Activated naive CD4-positive, alpha-beta T cell treated with anti-CD3 and anti-CD28 coated beads, Interleukin-2, amount 10 ng/mL, durations not matched to agents 7 days and 5 days (primary cell): ENCODE results near the gene JCAD.
"Not testable (repeated sequence)": the region's sequence is repeated elsewhere in the genome, so short reads cannot be mapped to it uniquely, and the experiment has no call there.

ENCODE experiments used
- CTCF ChIA-PET: fragments of 350-600 bp; sonication (Branson Sonifier 250); formaldehyde crosslinking; loops from one replicate; lab custom pipeline; 2021; ENCODE audit warnings: antibody characterized with exemption; lab: Charles Lee
- DNase-seq: peaks from one replicate; pipeline ENCODE4 v3.0.0-alpha.2; 2020
- H3K27ac Mint-ChIP-seq: one replicate; pipeline ENCODE4 v1.8.0; 2021; ENCODE audit warnings: mild to moderate bottlenecking, moderate library complexity, mixed read lengths
- H3K27me3 Mint-ChIP-seq: one replicate; pipeline ENCODE4 v1.8.0; 2021; ENCODE audit warnings: mild to moderate bottlenecking, mixed read lengths
- H3K36me3 Mint-ChIP-seq: one replicate; pipeline ENCODE4 v1.8.0; 2021; ENCODE audit warnings: mixed read lengths
- H3K4me1 Mint-ChIP-seq: one replicate; pipeline ENCODE4 v1.8.0; 2021; ENCODE audit warnings: mixed read lengths
- H3K4me3 Mint-ChIP-seq: one replicate; pipeline ENCODE4 v1.8.0; 2021; ENCODE audit warnings: mild to moderate bottlenecking, moderate library complexity, mixed read lengths
- H3K9me3 Mint-ChIP-seq: one replicate; pipeline ENCODE4 v1.8.0; 2021; ENCODE audit warnings: mixed read lengths

The JCAD gene

GRCh38 chr10:30014511-30014910 lies 44.9 kb downstream of the JCAD start:
- CTCF ChIA-PET: interaction anchor here (1.3 to 1.8 kb wide), 2 partner anchors 12 to 13 kb away, joined by 3 to 12 read pairs; no protein-coding TSS in a partner anchor

DNA sequence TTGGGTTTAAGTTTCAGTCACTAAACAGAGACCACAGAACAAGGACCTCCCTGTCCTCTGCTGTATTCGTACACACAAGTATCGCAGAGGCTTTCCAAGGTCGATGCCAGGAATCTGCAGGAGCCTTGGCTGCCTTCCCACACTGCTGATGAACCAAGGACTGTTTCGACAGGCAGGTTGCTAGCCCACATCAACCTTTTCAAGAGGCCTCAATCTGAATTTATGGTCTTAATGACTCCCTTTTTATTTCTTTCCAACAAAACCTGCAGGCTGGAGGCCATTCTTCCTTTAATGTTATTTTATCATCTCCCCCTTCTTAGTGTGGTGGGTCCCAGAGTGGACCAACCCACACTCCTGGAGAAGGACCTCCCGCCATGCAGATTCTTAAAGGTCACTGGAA lies 45.6 kb downstream of the JCAD start:
- Mint-ChIP-seq H3K36me3 (no peaks in the 10 kb centered on the region), H3K27me3 (peaks cover 68% of the 10 kb centered on the region), H3K4me1 (no peaks in the 10 kb centered on the region), H3K9me3 (no peaks in the 10 kb centered on the region), H3K27ac (no peak overlapping the region), H3K4me3 (no peak overlapping the region)
- no peak for DNase-seq
- CTCF ChIA-PET: interaction anchor here (1.8 kb wide), 1 partner anchor 12 kb away, joined by 12 read pairs; no protein-coding TSS in a partner anchor

More at GRCh38 chr10:30014511-30014910, 44.9 kb downstream of the JCAD start:
- DNase-seq: no peak
- Mint-ChIP-seq H3K27me3 (peaks cover 70% of the 10 kb centered on the region), H3K36me3 (no peaks in the 10 kb centered on the region), H3K9me3 (no peaks in the 10 kb centered on the region), H3K4me3 (no peak overlapping the region), H3K27ac (no peak overlapping the region), H3K4me1 (no peaks in the 10 kb centered on the region)

GRCh38 chr10:30011956-30012647 lies 47.3 kb downstream of the JCAD start:
- no peak overlapping the region for H3K4me3 Mint-ChIP-seq
- H3K27ac Mint-ChIP-seq: no peak overlapping the region
- H3K9me3 Mint-ChIP-seq: no peaks in the 10 kb centered on the region
- CTCF ChIA-PET: interaction anchor here (0.8 to 2.6 kb wide), 6 partner anchors 9 to 229 kb away, joined by 3 to 13 read pairs (median 4); no protein-coding TSS in a partner anchor
- no peaks in the 10 kb centered on the region for H3K36me3 Mint-ChIP-seq
- DNase-seq: no peak
- H3K27me3 Mint-ChIP-seq: peaks cover 66% of the 10 kb centered on the region
- H3K4me1 Mint-ChIP-seq: no peaks in the 10 kb centered on the region

DNA sequence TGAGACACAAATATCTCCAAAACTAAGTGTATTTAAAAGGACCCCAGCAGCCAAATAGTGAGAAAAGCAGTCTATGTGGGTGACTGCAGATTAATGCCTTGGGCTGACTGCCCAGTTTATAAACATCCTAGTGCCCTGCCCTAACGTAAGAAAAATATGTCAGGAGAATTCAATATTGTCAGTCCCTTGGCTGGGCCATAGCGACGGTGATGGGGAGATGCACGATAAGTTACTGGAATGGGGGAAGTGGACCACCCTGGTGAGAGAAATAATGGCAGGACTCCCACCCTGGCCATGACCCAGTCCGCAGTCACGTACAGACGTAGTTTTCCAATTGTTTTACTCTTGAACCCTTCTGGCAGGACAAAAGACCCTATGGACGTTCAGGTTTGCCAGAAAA lies 48.0 kb downstream of the JCAD start:
- DNase-seq: no peak
- no peak overlapping the region for H3K27ac Mint-ChIP-seq
- no peaks in the 10 kb centered on the region for H3K9me3 Mint-ChIP-seq
- H3K4me1 Mint-ChIP-seq: no peaks in the 10 kb centered on the region
- H3K4me3 Mint-ChIP-seq: no peak overlapping the region
- H3K27me3 Mint-ChIP-seq: peaks cover 73% of the 10 kb centered on the region
- H3K36me3 Mint-ChIP-seq: no peaks in the 10 kb centered on the region
- CTCF ChIA-PET: interaction anchor here (1.4 to 2.6 kb wide), 3 partner anchors 9 to 230 kb away, joined by 5 to 13 read pairs (median 8); no protein-coding TSS in a partner anchor

DNA sequence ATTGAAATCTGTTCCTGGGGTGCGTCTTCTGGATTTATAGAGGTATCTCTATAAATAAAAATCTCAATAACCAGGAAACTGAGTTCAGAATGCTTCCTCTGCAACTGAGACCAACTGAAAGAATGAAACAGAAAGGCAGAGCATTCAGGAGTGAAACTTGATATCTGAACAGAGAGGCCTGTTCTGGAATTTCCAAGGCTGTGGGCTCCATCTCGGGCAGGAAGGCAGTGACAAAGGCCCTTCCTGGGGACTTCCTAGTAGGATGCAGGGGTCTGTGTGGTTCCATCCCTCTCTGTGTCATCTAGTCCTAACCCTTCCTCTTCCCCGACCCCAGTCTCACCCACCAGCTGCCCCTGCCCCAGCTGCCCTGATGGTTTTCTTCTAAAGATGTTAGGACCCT lies 52.0 kb downstream of the JCAD start:
- CTCF ChIA-PET: interaction anchor here (1.8 kb wide), 1 partner anchor 9 kb away, joined by 4 read pairs; no protein-coding TSS in a partner anchor
- H3K27ac Mint-ChIP-seq: peak overlapping the region; percentile 6
- no peaks in the 10 kb centered on the region for H3K9me3 Mint-ChIP-seq
- H3K27me3 Mint-ChIP-seq: peaks cover 58% of the 10 kb centered on the region
- H3K4me3 Mint-ChIP-seq: no peak overlapping the region
- H3K36me3 Mint-ChIP-seq: no peaks in the 10 kb centered on the region
- DNase-seq: no peak
- H3K4me1 Mint-ChIP-seq: peaks cover 4% of the 10 kb centered on the region

DNA sequence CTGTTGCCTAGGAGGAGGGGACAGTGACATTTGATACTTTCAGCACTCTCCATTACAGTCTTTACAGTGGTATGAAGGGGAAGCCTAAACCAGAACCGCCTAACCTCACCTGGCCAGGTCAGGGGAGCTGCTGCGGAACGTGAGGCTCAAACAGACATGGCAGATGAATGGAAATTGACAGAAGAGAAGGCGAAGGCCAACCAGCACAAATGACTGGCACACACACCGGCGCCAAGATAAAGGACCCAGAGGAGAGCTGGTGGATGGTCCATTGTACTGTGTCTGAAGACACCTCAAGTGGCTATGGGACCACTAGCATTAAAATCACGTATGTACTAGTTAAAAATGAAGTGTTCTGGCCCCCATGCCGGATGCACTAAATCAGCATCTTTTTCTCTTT lies 53.0 kb downstream of the JCAD start:
- Mint-ChIP-seq H3K4me1 (peaks cover 6% of the 10 kb centered on the region), H3K9me3 (no peaks in the 10 kb centered on the region), H3K4me3 (no peak overlapping the region), H3K27me3 (peaks cover 67% of the 10 kb centered on the region), H3K36me3 (no peaks in the 10 kb centered on the region), H3K27ac (no peak overlapping the region)
- CTCF ChIA-PET: interaction anchor here (0.7 to 9.3 kb wide), 3 partner anchors 8 to 234 kb away, joined by 4 to 105 read pairs (median 4); no protein-coding TSS in a partner anchor
- DNase-seq: no peak

DNA sequence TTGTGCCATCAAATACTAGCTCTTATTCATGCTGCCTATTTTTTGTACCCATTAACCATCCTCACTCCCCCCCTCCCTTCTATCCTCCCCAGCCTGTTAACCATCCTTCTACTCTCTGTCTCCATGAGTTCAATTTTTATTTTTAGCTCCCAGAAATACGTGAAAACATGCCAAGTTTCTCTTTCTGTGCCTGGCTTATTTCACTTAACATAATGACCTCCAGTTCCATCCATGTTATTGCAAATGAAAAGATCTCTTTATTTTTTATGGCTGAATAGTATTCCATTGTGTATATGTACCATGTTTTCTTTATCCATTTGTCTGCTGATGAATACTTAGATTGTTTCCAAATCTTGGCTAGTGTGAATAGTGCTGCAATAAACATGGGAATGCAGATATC lies 54.3 kb downstream of the JCAD start:
- not testable (repeated sequence) for H3K27ac Mint-ChIP-seq, H3K36me3 Mint-ChIP-seq, H3K4me3 Mint-ChIP-seq, DNase-seq, H3K4me1 Mint-ChIP-seq, H3K9me3 Mint-ChIP-seq
- CTCF ChIA-PET: interaction anchor here (9.3 kb wide), 1 partner anchor 235 kb away, joined by 105 read pairs; no protein-coding TSS in a partner anchor
- peaks cover 66% of the 10 kb centered on the region for H3K27me3 Mint-ChIP-seq

DNA sequence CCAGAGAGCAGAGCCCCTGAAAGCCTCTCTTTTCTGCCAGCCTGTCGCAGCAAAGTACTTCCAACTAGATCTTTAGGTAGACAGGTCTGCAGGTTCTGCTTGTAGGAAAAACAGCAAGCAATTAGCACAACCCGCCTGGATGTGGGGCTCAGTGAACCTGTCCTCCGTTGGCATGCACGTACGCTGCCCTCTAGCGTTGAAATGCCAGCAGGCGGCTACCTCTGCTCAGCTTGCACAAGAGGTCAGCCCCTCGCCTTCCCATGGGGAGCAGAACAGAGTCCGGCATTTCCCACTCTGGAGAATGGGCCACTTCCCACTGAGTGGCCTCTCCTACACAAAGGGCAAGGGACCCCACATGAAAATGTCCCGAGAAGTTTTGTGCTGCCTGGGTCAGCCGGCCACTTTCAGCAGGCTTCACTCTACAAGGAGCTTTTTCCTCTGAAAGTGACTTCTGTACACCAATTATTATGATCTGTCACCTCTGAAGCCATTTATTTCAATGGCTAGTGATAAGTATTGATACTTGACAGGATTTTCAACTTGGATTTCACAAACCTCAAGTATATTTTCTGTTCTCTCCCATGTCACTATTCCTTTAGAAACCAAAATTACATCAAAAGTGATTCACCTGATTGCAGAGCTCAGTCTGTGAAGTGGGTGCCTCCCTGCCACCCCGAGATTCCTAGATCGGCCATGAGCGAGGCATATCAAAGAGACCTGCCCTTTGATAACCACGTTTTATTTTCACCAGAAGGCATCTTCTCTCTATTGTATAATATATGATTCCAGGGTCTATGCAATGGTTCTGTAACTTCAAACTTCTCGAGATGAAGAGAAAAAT lies 56.7 kb downstream of the JCAD start:
- CTCF ChIA-PET: interaction anchor here (0.6 to 9.3 kb wide), 14 partner anchors 9 to 491 kb away, joined by 3 to 105 read pairs (median 3); partner anchors contain the start of gene SVIL
- no peaks in the 10 kb centered on the region for H3K9me3 Mint-ChIP-seq
- peaks cover 6% of the 10 kb centered on the region for H3K4me1 Mint-ChIP-seq
- no peak overlapping the region for H3K27ac Mint-ChIP-seq
- peaks cover 68% of the 10 kb centered on the region for H3K27me3 Mint-ChIP-seq
- peak; percentile 79 for DNase-seq
- H3K4me3 Mint-ChIP-seq: no peak overlapping the region
- H3K36me3 Mint-ChIP-seq: no peaks in the 10 kb centered on the region

GRCh38 chr10:30000802-30001571 lies 58.4 kb downstream of the JCAD start:
- CTCF ChIA-PET: interaction anchor here (0.7 to 9.3 kb wide), 15 partner anchors 11 to 384 kb away, joined by 3 to 105 read pairs (median 4); no protein-coding TSS in a partner anchor
- no peak overlapping the region for H3K27ac Mint-ChIP-seq
- no peak for DNase-seq
- no peaks in the 10 kb centered on the region for H3K36me3 Mint-ChIP-seq
- peaks cover 6% of the 10 kb centered on the region for H3K4me1 Mint-ChIP-seq
- no peaks in the 10 kb centered on the region for H3K9me3 Mint-ChIP-seq
- H3K4me3 Mint-ChIP-seq: no peak overlapping the region
- H3K27me3 Mint-ChIP-seq: peaks cover 69% of the 10 kb centered on the region

DNA sequence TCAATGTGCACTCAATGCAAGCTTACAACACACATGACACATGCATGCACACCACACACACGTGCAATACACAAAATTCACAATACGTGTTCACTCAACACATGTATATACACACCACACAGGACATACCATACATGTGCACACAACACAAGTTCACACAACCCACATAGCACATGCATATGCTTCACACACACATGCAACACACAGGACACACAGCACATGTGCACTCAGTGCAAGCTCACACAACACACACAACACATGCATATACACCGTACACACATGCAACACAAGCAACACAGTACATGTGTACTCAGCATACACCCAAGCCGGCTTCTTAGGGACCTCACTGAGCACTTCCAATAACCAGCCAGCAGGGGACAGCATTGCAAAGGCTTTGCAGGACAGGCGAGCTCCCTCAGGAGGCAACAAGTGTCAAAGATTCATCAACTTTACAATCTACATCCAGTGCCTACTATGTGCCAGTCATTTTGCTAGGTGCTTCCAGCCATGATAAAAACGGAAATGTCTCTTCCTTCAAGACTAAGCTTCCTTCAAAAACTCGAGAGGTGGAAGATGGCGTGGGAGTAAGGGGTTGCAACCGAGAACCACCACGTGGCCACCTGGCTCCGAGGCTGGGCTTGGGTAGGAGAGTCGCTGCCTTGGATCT lies 61.1 kb downstream of the JCAD start:
- Mint-ChIP-seq H3K9me3 (no peaks in the 10 kb centered on the region), H3K36me3 (no peaks in the 10 kb centered on the region), H3K4me1 (peaks cover 6% of the 10 kb centered on the region), H3K27ac (no peak overlapping the region), H3K4me3 (no peak overlapping the region), H3K27me3 (peaks cover 82% of the 10 kb centered on the region)
- CTCF ChIA-PET: interaction anchor here (0.7 to 9.3 kb wide), 32 partner anchors 8 to 593 kb away, joined by 3 to 105 read pairs (median 4); no protein-coding TSS in a partner anchor
- peak; percentile 87 for DNase-seq

DNA sequence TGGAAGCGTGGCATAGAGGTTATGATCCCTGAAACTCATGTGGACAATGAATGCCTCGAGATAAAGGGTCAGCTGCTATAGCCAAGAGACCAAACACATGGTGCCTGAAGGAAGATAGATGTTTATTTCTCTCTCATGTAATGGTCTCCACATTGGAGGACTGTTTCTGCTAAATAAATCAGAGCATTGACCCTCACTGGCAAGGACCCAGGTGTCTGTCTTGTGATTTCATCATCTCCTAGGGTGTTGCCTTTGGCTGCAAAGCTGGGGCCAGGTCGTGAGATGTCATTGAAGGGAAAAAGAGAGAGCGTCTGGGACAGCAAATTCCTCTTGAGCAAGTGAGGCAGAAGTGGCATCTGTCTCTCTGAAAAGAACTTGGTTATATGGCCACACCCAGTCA lies 64.6 kb downstream of the JCAD start:
- CTCF ChIA-PET: interaction anchor here (1.2 kb wide), 1 partner anchor 246 kb away, joined by 3 read pairs; no protein-coding TSS in a partner anchor
- peaks cover 57% of the 10 kb centered on the region for H3K27me3 Mint-ChIP-seq
- H3K9me3 Mint-ChIP-seq: no peaks in the 10 kb centered on the region
- no peaks in the 10 kb centered on the region for H3K4me1 Mint-ChIP-seq
- DNase-seq: no peak
- no peak overlapping the region for H3K27ac Mint-ChIP-seq
- no peaks in the 10 kb centered on the region for H3K36me3 Mint-ChIP-seq
- H3K4me3 Mint-ChIP-seq: no peak overlapping the region

- Mint-ChIP-seq H3K4me1 (no peaks in the 10 kb centered on the region), H3K36me3 (no peaks in the 10 kb centered on the region), H3K9me3 (no peaks in the 10 kb centered on the region), H3K27me3 (peaks cover 54% of the 10 kb centered on the region), H3K27ac (no peak overlapping the region), H3K4me3 (no peak overlapping the region)
- no peak for DNase-seq
- CTCF ChIA-PET: interaction anchor here (0.6 kb wide), 1 partner anchor 597 kb away, joined by 3 read pairs; no protein-coding TSS in a partner anchor
Measured at GRCh38 chr10:29993319-29993915, 66.0 kb downstream of the JCAD start.

DNA sequence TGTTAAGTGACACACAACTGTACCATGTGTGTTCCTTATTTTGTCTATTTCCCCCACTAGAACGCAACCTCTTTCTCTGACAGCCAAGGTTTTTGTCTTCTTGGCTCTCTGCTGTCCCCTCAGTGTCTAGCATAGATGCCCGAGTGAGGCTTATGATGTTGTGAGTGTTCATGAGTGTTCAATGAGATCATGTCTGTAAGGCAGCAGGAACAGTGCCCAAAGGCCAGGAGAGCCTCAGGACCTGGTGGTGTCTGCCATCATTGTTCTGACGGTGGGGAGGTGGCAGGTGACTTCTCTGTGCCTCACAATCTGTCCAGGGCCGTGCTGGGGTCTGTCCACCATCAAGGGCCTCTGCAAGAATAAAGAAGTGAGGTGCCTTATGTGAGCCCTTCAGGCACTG lies 66.5 kb downstream of the JCAD start:
- no peak overlapping the region for H3K27ac Mint-ChIP-seq
- CTCF ChIA-PET: no interaction called here
- no peak for DNase-seq
- H3K27me3 Mint-ChIP-seq: peaks cover 51% of the 10 kb centered on the region
- H3K9me3 Mint-ChIP-seq: no peaks in the 10 kb centered on the region
- H3K36me3 Mint-ChIP-seq: no peaks in the 10 kb centered on the region
- H3K4me3 Mint-ChIP-seq: no peak overlapping the region
- no peaks in the 10 kb centered on the region for H3K4me1 Mint-ChIP-seq
